ENCODE measurements around the gene OR3A3. TPM values are rescaled to one million over a fixed set of nuclear protein-coding genes. Genes with fewer than 3 reads are reported as not detected.

OR3A3 gene
- total RNA-seq, 1 experiment from 2014 or later: not detected

DNA sequence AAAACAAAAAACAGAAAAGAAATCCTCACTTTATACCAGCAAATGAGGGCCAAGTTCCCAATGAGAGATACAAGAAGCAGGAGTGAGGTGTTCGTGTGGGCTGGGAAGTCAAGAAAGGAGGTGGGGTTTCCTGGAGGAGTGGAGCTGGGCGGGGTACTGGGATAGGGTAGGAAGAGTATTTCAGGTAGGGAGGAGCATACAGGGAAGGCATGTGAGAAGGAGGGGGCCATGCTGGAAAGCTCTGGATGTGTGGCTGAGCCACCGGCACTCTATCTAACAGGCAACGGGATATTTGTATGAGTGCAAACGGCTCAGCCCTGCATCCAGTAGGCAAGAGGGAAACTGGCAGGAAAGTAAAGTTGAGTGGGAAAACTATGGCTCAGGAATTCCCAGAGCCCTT, 29.2 kb upstream of the OR3A3 start:
- Histone ChIP-seq H3T11ph (ENCODE audit: low read length) (no peak overlapping the region), H2AFZ (ENCODE audit: low read length) (no peak overlapping the region), H3K4ac (ENCODE audit: low read depth, low read length) (no peak overlapping the region), H3K27ac (ENCODE audit: insufficient read length, low read depth, low read length) (no peak overlapping the region), H3K4me2 (ENCODE audit: insufficient read depth, insufficient read length, low read length) (no peak overlapping the region), H3K18ac (ENCODE audit: insufficient read length, low read depth, low read length) (no peak overlapping the region), H2BK15ac (ENCODE audit: low read depth, low read length) (no peak overlapping the region), H4K5ac (ENCODE audit: insufficient read length, low read depth, low read length) (no peak overlapping the region), H4K20me1 (ENCODE audit: control insufficient read depth, insufficient read depth, insufficient read length) (no peaks in the 10 kb centered on the region), H4K8ac (replicated peaks; ENCODE audit: insufficient read length, low read depth, low read length) (no peak overlapping the region), H3K27me3 (ENCODE audit: insufficient read depth, low read length) (no peaks in the 10 kb centered on the region), H3K79me2 (ENCODE audit: insufficient read depth, low read length) (no peaks in the 10 kb centered on the region), H2BK120ac (ENCODE audit: low read depth, low read length, poor library complexity, severe bottlenecking) (no peak overlapping the region), H3K4me1 (ENCODE audit: insufficient read depth, low read length) (no peaks in the 10 kb centered on the region), H3K56ac (ENCODE audit: insufficient read length, low read depth, low read length) (no peak overlapping the region), H3K23ac (ENCODE audit: insufficient read length, low read depth, low read length) (no peak overlapping the region), H3K9me3 (ENCODE audit: control insufficient read depth, low read depth, low read length) (peaks cover 74% of the 10 kb centered on the region), H4K91ac (ENCODE audit: insufficient read length, low read depth, low read length) (no peak overlapping the region), H2BK20ac (ENCODE audit: low read depth, low read length, poor library complexity, severe bottlenecking) (no peak overlapping the region), H3K14ac (ENCODE audit: insufficient read depth, low read length) (no peak overlapping the region), H3K79me1 (ENCODE audit: insufficient read depth, low read depth, low read length, poor library complexity, severe bottlenecking) (no peaks in the 10 kb centered on the region), H2BK5ac (ENCODE audit: insufficient read length, low read length) (no peak overlapping the region), H2AK5ac (ENCODE audit: insufficient read length, low read length) (no peak overlapping the region), H3K23me2 (ENCODE audit: insufficient read length, low read depth, low read length, poor library complexity, severe bottlenecking) (no peaks in the 10 kb centered on the region), H2BK12ac (ENCODE audit: insufficient read length, low read depth, low read length) (no peak overlapping the region), H3K9ac (ENCODE audit: extremely low read depth, insufficient read length, low read length) (no peak overlapping the region)
- Mint-ChIP-seq H3K9me3 (peaks cover 61 to 89% of the 10 kb centered on the region in 2 experiments), H3K4me1 (no peaks in the 10 kb centered on the region), H3K27ac (no peak overlapping the region), H3K36me3 (ENCODE audit: insufficient read depth in 1 of 3, low read depth in 3 of 3) (peaks cover 6 to 33% (median 21%) of the 10 kb centered on the region in 3 experiments; a peak in 5 of 7 replicates), H3K4me3 (no peak overlapping the region), H3K27me3 (ENCODE audit: low read depth) (peaks cover 8% of the 10 kb centered on the region)
- WGBS (ENCODE audit: extremely low coverage, insufficient read length, low lambda C conversion rate): no CpG with 5 or more reads among the region's 5 CpGs
- no peak for TF ChIP-seq CTCF (conservative IDR thresholded peaks at IDR 0.05)
- no peak for DNase-seq
